ENCODE results near the gene PCMTD2.

GRCh38 chr20:64212755-64213154 is 42.8 kb upstream of the PCMTD2 start:
- TF ChIP-seq, protein P1, sequence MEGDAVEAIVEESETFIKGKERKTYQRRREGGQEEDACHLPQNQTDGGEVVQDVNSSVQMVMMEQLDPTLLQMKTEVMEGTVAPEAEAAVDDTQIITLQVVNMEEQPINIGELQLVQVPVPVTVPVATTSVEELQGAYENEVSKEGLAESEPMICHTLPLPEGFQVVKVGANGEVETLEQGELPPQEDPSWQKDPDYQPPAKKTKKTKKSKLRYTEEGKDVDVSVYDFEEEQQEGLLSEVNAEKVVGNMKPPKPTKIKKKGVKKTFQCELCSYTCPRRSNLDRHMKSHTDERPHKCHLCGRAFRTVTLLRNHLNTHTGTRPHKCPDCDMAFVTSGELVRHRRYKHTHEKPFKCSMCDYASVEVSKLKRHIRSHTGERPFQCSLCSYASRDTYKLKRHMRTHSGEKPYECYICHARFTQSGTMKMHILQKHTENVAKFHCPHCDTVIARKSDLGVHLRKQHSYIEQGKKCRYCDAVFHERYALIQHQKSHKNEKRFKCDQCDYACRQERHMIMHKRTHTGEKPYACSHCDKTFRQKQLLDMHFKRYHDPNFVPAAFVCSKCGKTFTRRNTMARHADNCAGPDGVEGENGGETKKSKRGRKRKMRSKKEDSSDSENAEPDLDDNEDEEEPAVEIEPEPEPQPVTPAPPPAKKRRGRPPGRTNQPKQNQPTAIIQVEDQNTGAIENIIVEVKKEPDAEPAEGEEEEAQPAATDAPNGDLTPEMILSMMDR (IDR thresholded peaks at IDR 0.05; ENCODE audit: insufficient read depth, low read length, poor library complexity, severe bottlenecking): no peak
- TF ChIP-seq EZH2phosphoT487 (conservative IDR thresholded peaks at IDR 0.05; ENCODE audit: low read length): no peak
